K562 (cell line): Measurements from ENCODE around the gene SLC66A2. TPM values are rescaled to one million over a fixed set of nuclear protein-coding genes. Genes with fewer than 3 reads are reported as not detected.

Source experiments
- ATAC-seq: fragments of 200-7000 bp; cut with Tn5 transposase; 3 replicates; pipeline ENCODE4 v1.9.1; 2020; ENCODE audit warnings: moderate library complexity
- BruUV-seq: library from RNA; stranded (reverse); fragments of 400-500 nt; replicated peaks from 2 replicates; lab custom pipeline; 2021; lab: Mats Ljungman, UMichigan
- CTCF ChIA-PET: fragments of 300-600 bp; formaldehyde crosslinking; extraction: SDS; loops from one replicate; lab custom pipeline; 2021; ENCODE audit warnings: low intra/inter-chr PET ratio; lab: Yijun Ruan, JAX
- POLR2A ChIA-PET: fragments of 300-600, 350-650 bp; sonication (Branson Sonifier 250); formaldehyde crosslinking; extraction: SDS; loops from one replicate; lab custom pipeline; 2021; ENCODE audit warnings: antibody characterized with exemption, inconsistent platforms; lab: Yijun Ruan, JAX
- DNase-seq, 4 experiments: peaks; one replicate each; pipeline versions ENCODE4 v3.0.0 to v3.0.0-alpha.2; 2011 to 2018; ENCODE audit warnings: low spot score in 3 of 4, mixed read lengths in 3 of 4; ENCODE audit errors: extremely low read depth in 1 of 4
- FAIRE-seq: peaks from 2 replicates; lab custom pipeline; 2011; peaks lifted over from hg19 to GRCh38; lab: Jason Lieb, UNC
- H2AFZ ChIP-seq: 2 replicates; pipeline ENCODE4 v1.6.0; 2011; ENCODE audit warnings: low read depth, low read length, control low read depth, inconsistent platforms
- H3K27ac ChIP-seq: fragments of 200-600 bp; 3 replicates; pipeline ENCODE4 v1.8.0; 2011; ENCODE audit warnings: low read depth, mild to moderate bottlenecking, control low read depth, inconsistent platforms, low read length, moderate library complexity, mixed read lengths; ENCODE audit errors: extremely low read depth
- H3K27me3 ChIP-seq, 2 experiments: fragments of 300-600 bp in 1 of 2; 2 replicates in 1 of 2; 3 replicates in 1 of 2; pipeline versions ENCODE4 v1.6.0 to v1.8.0; 2011; ENCODE audit warnings: inconsistent platforms in 2 of 2, low read length in 2 of 2, mild to moderate bottlenecking in 1 of 2, mixed read lengths in 1 of 2, moderate library complexity in 1 of 2; ENCODE audit not compliant: control insufficient read depth in 2 of 2, insufficient read depth in 2 of 2
- H3K36me3 ChIP-seq: fragments of 300-600 bp; 3 replicates; pipeline ENCODE4 v1.8.0; 2011; ENCODE audit warnings: mild to moderate bottlenecking, low read length, inconsistent platforms; ENCODE audit not compliant: control insufficient read depth, insufficient read depth
- H3K4me1 ChIP-seq, 2 experiments: fragments of 200-600 bp in 1 of 2; replicated peaks in 1 of 2; 2 replicates in 1 of 2; 3 replicates in 1 of 2; pipeline versions ENCODE4 v1.5.1 to v1.8.0; 2011; ENCODE audit warnings: inconsistent platforms in 2 of 2, low read length in 2 of 2, mild to moderate bottlenecking in 1 of 2, mixed read lengths in 1 of 2, moderate library complexity in 1 of 2; ENCODE audit not compliant: control insufficient read depth in 2 of 2, insufficient read depth in 2 of 2
- H3K4me2 ChIP-seq: 2 replicates; pipeline ENCODE4 v1.6.1; 2011; ENCODE audit warnings: low read length, control low read depth, inconsistent platforms, mixed read lengths; ENCODE audit not compliant: insufficient read depth
- H3K4me3 ChIP-seq: fragments of 200-600 bp; sonication (generic), shearing (Covaris generic); 2 replicates; pipeline ENCODE4 v1.5.1; 2016; ENCODE audit warnings: control low read depth, inconsistent platforms
- H3K79me2 ChIP-seq: fragments of 200-600 bp; 3 replicates; pipeline ENCODE4 v1.8.0; 2011; ENCODE audit warnings: low read length, inconsistent platforms; ENCODE audit not compliant: control insufficient read depth, insufficient read depth
- H3K9ac ChIP-seq, 2 experiments: 2 replicates each; pipeline versions ENCODE4 v1.6.0 to v1.6.1; 2011; ENCODE audit warnings: low read depth in 2 of 2, low read length in 2 of 2, control low read depth in 1 of 2, inconsistent platforms in 1 of 2, mild to moderate bottlenecking in 1 of 2, mixed read lengths in 1 of 2; ENCODE audit not compliant: insufficient read depth in 1 of 2
- H3K9me1 ChIP-seq: one replicate; pipeline ENCODE4 v1.6.0; 2011; ENCODE audit warnings: inconsistent platforms, mild to moderate bottlenecking, low read length, moderate library complexity; ENCODE audit not compliant: control insufficient read depth, insufficient read depth
- H3K9me3 ChIP-seq: replicated peaks from 2 replicates; pipeline ENCODE4 v1.5.1; 2011; ENCODE audit warnings: low read depth, low read length, inconsistent platforms; ENCODE audit not compliant: control insufficient read depth, insufficient read depth
- H4K20me1 ChIP-seq: replicated peaks from 2 replicates; pipeline ENCODE4 v1.6.1; 2011; ENCODE audit warnings: low read length, inconsistent platforms, mixed read lengths; ENCODE audit not compliant: control insufficient read depth, insufficient read depth
- JUNB ChIP-seq: fragments of 450-650 bp; formaldehyde crosslinking; conservative IDR thresholded peaks from 2 replicates; pipeline ENCODE4 v1.4.0; 2020; ENCODE audit warnings: mild to moderate bottlenecking
- KLF16 ChIP-seq: IDR thresholded peaks from 2 replicates; pipeline ENCODE4 v1.6.1; 2016; ENCODE audit warnings: antibody characterized with exemption
- MLLT1 ChIP-seq, 2 experiments: fragments of 450-650 bp; IDR thresholded peaks; 2 replicates each; pipeline ENCODE4 v1.6.1; 2016
- NFYB ChIP-seq: IDR thresholded peaks from 2 replicates; pipeline ENCODE4 v1.6.1; 2011; ENCODE audit warnings: mild to moderate bottlenecking, moderate library complexity; ENCODE audit not compliant: insufficient read length; ENCODE audit errors: extremely low read depth
- ZNF395 ChIP-seq: fragments of 200-800 bp; sonication (Bioruptor generic); IDR thresholded peaks from 2 replicates; pipeline ENCODE4 v1.6.1; 2017; ENCODE audit warnings: missing genetic modification characterization, missing compliant biosample characterization
- ZNF583 ChIP-seq: fragments of 250-450 bp; sonication (Bioruptor Pico); IDR thresholded peaks from 2 replicates; pipeline ENCODE4 v1.4.0; 2020
- WGBS: fragments of 100-300 bp; shearing (Covaris generic); methylation state at CpG from one replicate; pipeline ENCODE4 v1.1.6; 2016; ENCODE audit warnings: low coverage, mixed read lengths; ENCODE audit not compliant: insufficient coverage; ENCODE audit errors: missing lambda C conversion rate; 5-methylcytosine and 5-hydroxymethylcytosine counted together
- in situ Hi-C: fragments of 300-500 bp; cut with MboI; formaldehyde crosslinking; loops from 4 replicates; pipeline ENCODE4 v1.15.0; 2018; ENCODE audit warnings: inconsistent platforms, mixed read lengths
- intact Hi-C: fragments of 100-400 bp; cut with micrococcal nuclease; formaldehyde crosslinking; loops from 2 replicates; pipeline ENCODE4 v1.14.2; 2022
- polyA plus RNA-seq, 8 experiments: library from polyadenylated mRNA; depleted of rRNA in 4 of 8; stranded (reverse) in 5 of 8; unstranded in 3 of 8; fragments of >200 nt; fragmentation: Nextera tagmentation in 2 of 8; fragmentation: Illumina TruSeq in 1 of 8; extraction: Ambion mirVana in 2 of 8; extraction: Trizol in 1 of 8; gene quantifications; 2 replicates each; pipeline versions ENCODE4 v1.2.1 to v1.2.3, GENCODE V29; 2011 to 2014; ENCODE audit warnings: inconsistent platforms in 1 of 8, missing spikeins in 1 of 8
- total RNA-seq, 7 experiments: library from RNA; depleted of rRNA in 6 of 7; stranded (reverse); fragments of >200 nt in 6 of 7; fragmentation: Illumina TruSeq in 2 of 7; extraction: Trizol in 2 of 7; gene quantifications; 2 replicates each; pipeline versions ENCODE4 v1.2.1 to v1.2.3, GENCODE V29; 2011 to 2021; ENCODE audit warnings: low replicate concordance in 1 of 7

SLC66A2 gene
- total and polyA plus RNA-seq, 9 of the 15 experiments (the other 6 are each of a cell fraction or from before 2014, with no cell fraction given) = 0.25 to 17.5 (median 5.6) TPM

- Histone ChIP-seq H3K4me3 (no peak overlapping the region), H3K79me2 (no peaks in the 10 kb centered on the region), H2AFZ (no peak overlapping the region), H3K9ac (no peak overlapping the region), H3K27me3 (no peaks in the 10 kb centered on the region), H3K36me3 (no peaks in the 10 kb centered on the region), H3K9me3 (peaks cover 2% of the 10 kb centered on the region), H3K4me1 (peaks cover 0 to 4% of the 10 kb centered on the region in 2 experiments; a peak in 1 of 5 replicates), H4K20me1 (no peaks in the 10 kb centered on the region), H3K27ac (no peak overlapping the region), H3K4me2 (no peak overlapping the region), H3K9me1 (no peaks in the 10 kb centered on the region)
- 65% methylated on average over 7 of the region's 8 CpGs for WGBS
- POLR2A ChIA-PET = no interaction called here
- DNase-seq (no peak), ATAC-seq (no peak), FAIRE-seq (no peak)
- in situ Hi-C loops (no loop called here), intact Hi-C loops (no loop called here)
- TF ChIP-seq MLLT1 (IDR thresholded peaks at IDR 0.05) (no peak), ZNF583 (no peak), NFYB (no peak), KLF16 (no peak), ZNF395 (CRISPR knock-in tag) (no peak), JUNB (CRISPR knock-in tag) (no peak)
- CTCF ChIA-PET = no interaction called here
- no TSS peak for BruUV-seq
Observed at GRCh38 chr18:79902075-79902474, 49.4 kb downstream of the SLC66A2 start.
